DND-41 (cell line): ENCODE results near the gene GNB3.

Experiments used
- ATAC-seq: fragments of 200-7000 bp; cut with Tn5 transposase; 3 replicates; pipeline ENCODE4 v1.9.1; 2021; ENCODE audit warnings: low read depth; ENCODE audit not compliant: insufficient read depth
- DNase-seq: peaks from one replicate; pipeline ENCODE4 v3.0.0-alpha.2; 2020
- H2AFZ ChIP-seq: 2 replicates; pipeline ENCODE4 v1.6.0; 2012; ENCODE audit warnings: low read depth, low read length
- H3K27ac ChIP-seq: 2 replicates; pipeline ENCODE4 v1.5.1; 2012; ENCODE audit warnings: low read length, inconsistent platforms
- H3K27me3 ChIP-seq: fragments of 200-600 bp; sonication (generic); 2 replicates; pipeline ENCODE4 v1.6.0; 2012; ENCODE audit warnings: low read length, mild to moderate bottlenecking, inconsistent platforms; ENCODE audit not compliant: insufficient read depth, poor library complexity
- H3K36me3 ChIP-seq: 2 replicates; pipeline ENCODE4 v1.5.1; 2012; ENCODE audit warnings: low read length, inconsistent platforms; ENCODE audit not compliant: insufficient read depth
- H3K4me1 ChIP-seq: 2 replicates; pipeline ENCODE4 v1.5.1; 2012; ENCODE audit warnings: mild to moderate bottlenecking, low read length; ENCODE audit not compliant: insufficient read depth
- H3K4me2 ChIP-seq: 2 replicates; pipeline ENCODE4 v1.6.0; 2012; ENCODE audit warnings: mild to moderate bottlenecking, moderate library complexity, low read length, inconsistent platforms; ENCODE audit not compliant: insufficient read depth
- H3K4me3 ChIP-seq, 2 experiments: fragments of 200-600 bp in 1 of 2; shearing (Covaris generic) in 1 of 2; 2 replicates each; pipeline ENCODE4 v1.5.1; 2012 to 2016; ENCODE audit warnings: inconsistent platforms in 2 of 2, low read length in 2 of 2, mild to moderate bottlenecking in 2 of 2, low read depth in 1 of 2, moderate library complexity in 1 of 2
- H3K79me2 ChIP-seq: 2 replicates; pipeline ENCODE4 v1.6.0; 2012; ENCODE audit warnings: low read length, inconsistent platforms; ENCODE audit not compliant: insufficient read depth
- H3K9ac ChIP-seq: 2 replicates; pipeline ENCODE4 v1.6.0; 2012; ENCODE audit warnings: low read depth, mild to moderate bottlenecking, inconsistent platforms, low read length, moderate library complexity
- H3K9me3 ChIP-seq: 2 replicates; pipeline ENCODE4 v1.5.1; 2012; ENCODE audit warnings: low read length, moderate library complexity, mild to moderate bottlenecking, inconsistent platforms; ENCODE audit not compliant: insufficient read depth, severe bottlenecking
- H4K20me1 ChIP-seq: 2 replicates; pipeline ENCODE4 v1.6.0; 2012; ENCODE audit warnings: low read length; ENCODE audit not compliant: insufficient read depth
- CTCF ChIP-seq: IDR thresholded peaks from 2 replicates; pipeline ENCODE4 v1.5.1; 2012; ENCODE audit warnings: borderline replicate concordance, low read length, moderate library complexity, mild to moderate bottlenecking; ENCODE audit not compliant: poor library complexity, severe bottlenecking; ENCODE audit errors: extremely low read depth
- EZH2 ChIP-seq: IDR thresholded peaks from 3 replicates; pipeline ENCODE4 v1.6.1; 2012; ENCODE audit warnings: borderline replicate concordance, low read depth, mild to moderate bottlenecking, moderate library complexity, low read length, inconsistent platforms; ENCODE audit not compliant: severe bottlenecking

Gene GNB3

GRCh38 chr12:6822426-6823135, 18.1 kb upstream of the GNB3 start:
- Histone ChIP-seq H3K4me2 (peak overlapping the region; percentile 65), H3K4me3 (peak overlapping the region in 1 of 2 experiments; percentile 51; a peak in 1 of 4 replicates), H3K27ac (no peak overlapping the region)

GRCh38 chr12:6823182-6824084, 17.3 kb upstream of the GNB3 start:
- Histone ChIP-seq H3K9ac (no peak overlapping the region), H3K9me3 (no peaks in the 10 kb centered on the region), H2AFZ (no peak overlapping the region), H3K79me2 (no peaks in the 10 kb centered on the region), H3K27ac (no peak overlapping the region), H3K4me1 (peaks cover 22% of the 10 kb centered on the region), H4K20me1 (peaks cover 14% of the 10 kb centered on the region; the same call in 1 of the 2 replicates), H3K27me3 (peaks cover 76% of the 10 kb centered on the region), H3K4me3 (no peak overlapping the region), H3K4me2 (no peak overlapping the region), H3K36me3 (no peaks in the 10 kb centered on the region)
- TF ChIP-seq CTCF (no peak), EZH2 (no peak)
- ATAC-seq (no peak), DNase-seq (no peak)

More at GRCh38 chr12:6822426-6823135, 18.1 kb upstream of the GNB3 start:
- TF ChIP-seq CTCF (no peak), EZH2 (no peak)
- no peaks in the 10 kb centered on the region for H3K36me3 ChIP-seq
- no peaks in the 10 kb centered on the region for H3K9me3 ChIP-seq
- DNase-seq (no peak), ATAC-seq (no peak)
- peaks cover 14% of the 10 kb centered on the region for H4K20me1 ChIP-seq
- peaks cover 20% of the 10 kb centered on the region for H3K4me1 ChIP-seq
- H3K9ac ChIP-seq: no peak overlapping the region
- no peaks in the 10 kb centered on the region for H3K79me2 ChIP-seq
- H2AFZ ChIP-seq: no peak overlapping the region
- H3K27me3 ChIP-seq: peaks cover 69% of the 10 kb centered on the region

- H3K36me3 ChIP-seq: no peaks in the 10 kb centered on the region
- H3K79me2 ChIP-seq: no peaks in the 10 kb centered on the region
- H4K20me1 ChIP-seq: peaks cover 14% of the 10 kb centered on the region; the same call in 1 of the 2 replicates
- no peak for TF ChIP-seq EZH2
- TF ChIP-seq CTCF: no peak
- DNase-seq (no peak), ATAC-seq (no peak)
- no peak overlapping the region for H2AFZ ChIP-seq
- no peak overlapping the region for H3K4me2 ChIP-seq
- peaks cover 30% of the 10 kb centered on the region for H3K4me1 ChIP-seq
- no peak overlapping the region for H3K9ac ChIP-seq
- no peaks in the 10 kb centered on the region for H3K9me3 ChIP-seq
- peaks cover 84% of the 10 kb centered on the region for H3K27me3 ChIP-seq
- H3K27ac ChIP-seq: no peak overlapping the region
- H3K4me3 ChIP-seq: no peak overlapping the region
These were observed 16.5 kb upstream of the GNB3 start for GRCh38 chr12:6824085-6824775.
